HG03060 (cell line): ENCODE data around the gene PLEKHA5.
"Not testable (repeated sequence)": the region's sequence is repeated elsewhere in the genome, so short reads cannot be mapped to it uniquely, and the experiment has no call there.

Source experiments
- ATAC-seq: cut with Tn5 transposase; IDR thresholded peaks from one replicate; pipeline ENCODE4 v1.9.1; 2021; ENCODE audit warnings: low read depth, moderate number of reproducible peaks; ENCODE audit not compliant: unreplicated experiment

Gene PLEKHA5

GRCh38 chr12:19306366-19306765, 176.8 kb downstream of the PLEKHA5 start:
- ATAC-seq, result no peak

GRCh38 chr12:19307451-19307850, 177.9 kb downstream of the PLEKHA5 start:
- ATAC-seq, result no peak

DNA sequence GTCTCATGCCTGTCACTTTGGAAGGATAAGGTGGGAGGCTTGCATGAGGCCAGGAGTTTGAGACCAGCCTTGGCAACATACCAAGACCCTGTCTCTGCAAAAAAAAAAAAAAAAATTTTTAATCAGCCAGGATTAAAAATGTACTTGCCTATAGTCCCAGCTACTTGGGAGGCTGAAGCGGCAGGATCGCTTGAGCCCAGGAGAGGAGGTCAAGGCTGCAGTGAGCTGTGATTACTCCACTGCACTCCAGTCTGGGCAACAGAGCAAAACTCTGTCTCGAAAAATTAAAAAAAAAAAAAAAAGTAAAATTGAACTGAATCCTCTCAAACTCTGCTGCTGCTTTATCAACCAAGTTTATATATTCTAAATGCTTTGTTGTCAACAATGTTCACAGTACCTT, 181.6 kb downstream of the PLEKHA5 start:
- no peak for ATAC-seq

- ATAC-seq, result no peak
Observed at GRCh38 chr12:19312637-19313036, 183.1 kb downstream of the PLEKHA5 start.

- no peak for ATAC-seq
Observed at GRCh38 chr12:19316425-19316824, 186.9 kb downstream of the PLEKHA5 start.

GRCh38 chr12:19322376-19322775, 192.8 kb downstream of the PLEKHA5 start:
- no peak for ATAC-seq

- no peak for ATAC-seq
Observed at GRCh38 chr12:19323805-19324204, 194.3 kb downstream of the PLEKHA5 start.

- ATAC-seq, result no peak
Observed at GRCh38 chr12:19326102-19326501, 196.6 kb downstream of the PLEKHA5 start.

DNA sequence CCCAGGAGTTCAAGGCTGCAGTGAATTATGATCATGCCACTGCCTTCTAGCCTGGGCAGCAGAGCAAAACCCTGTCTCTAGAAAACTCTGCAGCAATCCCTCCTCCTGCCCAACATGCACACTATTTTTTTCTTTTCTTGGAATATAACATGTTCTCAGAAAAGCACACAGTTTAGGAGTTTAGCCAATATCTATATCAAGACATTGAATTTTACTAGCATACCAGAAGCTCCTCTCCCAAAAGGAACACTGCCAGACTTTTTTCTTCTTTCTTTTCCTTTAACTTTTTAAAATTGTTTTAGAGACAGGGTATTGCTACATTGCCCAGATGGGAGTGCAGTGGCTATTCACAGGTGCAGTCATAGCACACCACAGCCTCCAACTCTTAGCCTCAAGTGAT, 202.7 kb downstream of the PLEKHA5 start:
- no peak for ATAC-seq

DNA sequence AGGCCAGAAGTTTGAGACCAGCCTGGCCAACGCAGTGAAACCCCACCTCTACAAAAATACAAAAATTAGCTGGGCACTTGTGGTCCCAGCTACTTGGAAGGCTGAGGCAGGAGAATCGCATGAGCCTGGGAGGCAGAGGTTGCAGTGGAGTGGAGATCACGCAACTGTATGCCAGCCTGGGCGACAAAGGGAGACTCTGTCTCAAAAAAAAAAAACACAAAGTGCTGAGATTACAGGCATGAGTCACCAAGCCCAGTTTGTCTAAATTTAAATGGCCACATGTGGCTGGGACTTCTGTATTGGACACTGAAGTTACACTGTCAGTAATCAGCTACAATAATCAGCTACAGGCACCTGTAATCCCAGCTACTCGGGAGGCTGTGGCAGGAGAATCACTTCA, 208.9 kb downstream of the PLEKHA5 start:
- no peak for ATAC-seq

GRCh38 chr12:19350850-19351249, 221.3 kb downstream of the PLEKHA5 start:
- ATAC-seq, result not testable (repeated sequence)

DNA sequence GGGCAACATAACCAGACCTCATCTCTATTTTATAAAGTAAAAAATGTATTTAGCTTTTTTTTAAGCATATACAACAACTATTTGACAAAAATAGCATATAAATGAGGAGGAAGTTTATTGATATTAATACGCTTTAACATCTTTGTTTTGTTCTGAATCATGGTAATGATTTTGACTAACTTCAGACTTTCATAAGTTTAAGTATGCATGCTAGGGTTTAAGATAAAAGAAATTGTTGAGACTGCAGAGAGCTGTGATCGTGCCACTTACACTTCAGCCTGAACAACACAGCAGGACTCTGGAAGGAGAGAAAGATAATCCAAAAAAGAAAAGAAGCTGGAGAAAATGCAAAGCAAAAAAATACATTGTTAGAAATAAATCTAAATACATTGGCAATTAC, 221.8 kb downstream of the PLEKHA5 start:
- ATAC-seq, result no peak

DNA sequence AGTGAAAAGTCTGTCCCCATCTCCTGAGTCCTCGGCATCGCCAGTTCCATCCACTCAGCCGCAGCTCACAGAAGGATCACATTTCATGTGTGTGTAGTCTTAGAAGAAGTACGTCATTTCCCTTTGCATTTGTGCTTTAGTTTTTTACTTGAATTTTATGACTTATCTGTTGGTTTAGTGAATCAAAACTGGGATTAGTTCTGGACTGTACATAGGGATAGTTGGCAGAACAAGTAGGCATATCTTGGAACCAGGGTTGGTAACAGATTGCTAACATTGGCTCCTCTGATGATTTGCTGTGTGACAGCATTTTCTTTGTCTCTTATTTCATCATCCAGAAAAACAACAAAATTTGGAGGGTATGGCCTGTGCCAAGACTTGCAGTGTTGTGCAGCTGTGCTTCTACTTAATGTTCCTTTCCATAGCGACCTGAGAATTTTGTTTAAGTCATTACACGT, 240.2 kb downstream of the PLEKHA5 start:
- ATAC-seq, result no peak

GRCh38 chr12:19373586-19373985, 244.1 kb downstream of the PLEKHA5 start:
- no peak for ATAC-seq

DNA sequence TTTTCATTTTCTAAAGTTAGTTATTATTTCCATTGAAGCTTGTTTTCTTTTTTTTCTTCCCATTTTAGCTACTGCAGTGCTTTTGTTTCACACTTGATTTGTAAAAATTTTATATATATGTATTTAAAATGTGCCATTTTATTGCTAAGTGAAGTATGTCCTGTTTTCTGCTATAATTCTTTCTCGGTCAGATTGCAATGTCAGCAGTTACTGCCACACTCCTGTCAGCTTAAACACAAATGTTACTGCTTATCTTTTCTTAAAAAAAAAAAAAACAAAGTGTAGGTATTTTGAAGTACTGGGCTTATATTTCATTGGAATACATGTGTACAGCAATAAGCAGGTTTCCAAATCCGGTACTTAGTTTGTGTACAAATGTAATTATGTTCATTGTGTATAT, 246.4 kb downstream of the PLEKHA5 start:
- ATAC-seq, result no peak

DNA sequence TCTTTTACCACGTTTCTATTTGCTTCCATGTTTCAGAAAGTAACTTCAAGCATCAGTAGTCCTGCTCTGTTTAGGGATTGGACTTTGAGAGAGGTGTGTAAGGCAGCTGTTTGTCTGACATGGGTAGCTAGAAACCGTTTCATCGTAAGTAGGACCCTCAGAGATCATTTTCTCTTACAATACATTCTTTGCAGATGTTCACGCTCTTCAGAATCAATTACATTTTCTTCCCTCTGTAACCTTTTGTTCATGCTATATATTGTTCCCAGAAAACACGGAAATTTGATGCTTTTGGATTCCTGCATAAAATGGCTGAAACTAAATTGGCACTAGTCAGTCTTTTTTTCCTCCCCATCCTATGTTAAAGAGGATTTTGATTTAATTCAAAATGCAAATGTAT, 247.2 kb downstream of the PLEKHA5 start:
- ATAC-seq, result no peak

GRCh38 chr12:19382111-19382526, 252.6 kb downstream of the PLEKHA5 start:
- ATAC-seq, result peak; percentile 93

DNA sequence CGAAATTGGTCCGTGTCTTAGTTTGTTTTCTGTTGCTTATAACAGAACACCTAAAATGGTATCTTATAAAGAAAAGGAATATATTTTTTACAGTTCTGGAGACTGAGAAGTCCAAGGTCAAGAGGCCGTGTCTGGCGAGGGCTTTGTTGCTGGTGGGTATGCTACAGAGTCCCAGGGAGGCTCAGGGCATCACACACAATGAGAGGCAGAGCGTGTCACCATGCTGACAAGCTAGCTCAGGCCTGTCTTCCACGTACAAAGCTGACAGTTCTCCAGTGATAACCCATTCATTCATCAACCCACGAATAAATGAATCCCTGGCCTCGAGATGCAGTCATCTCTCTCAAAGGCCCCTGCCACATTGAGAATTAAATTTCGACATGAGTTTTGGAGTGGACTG, 253.0 kb downstream of the PLEKHA5 start:
- no peak for ATAC-seq

- no peak for ATAC-seq
Observed at GRCh38 chr12:19387161-19387560, 257.6 kb downstream of the PLEKHA5 start.

DNA sequence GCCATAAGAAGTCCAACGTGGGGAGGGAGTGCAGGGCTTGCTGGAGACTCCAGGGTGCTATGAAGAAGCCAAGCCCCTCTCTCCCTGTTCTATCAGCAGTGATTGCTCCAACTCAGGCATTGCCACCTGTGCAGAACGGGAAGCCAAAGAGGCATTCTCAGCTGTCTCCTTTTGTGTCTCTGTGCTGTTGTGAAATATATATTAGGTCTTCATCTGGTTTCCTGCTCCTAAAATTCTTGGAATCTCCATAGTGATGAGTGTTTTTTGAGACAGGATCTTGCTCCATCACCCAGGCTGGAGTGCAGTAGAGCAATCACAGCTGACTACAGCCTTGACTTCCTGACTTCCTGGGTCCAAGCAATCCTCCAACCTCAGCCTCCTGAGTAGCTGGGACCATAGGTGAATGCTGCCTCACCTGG, 258.6 kb downstream of the PLEKHA5 start:
- ATAC-seq, result no peak

GRCh38 chr12:19390051-19390598, 260.6 kb downstream of the PLEKHA5 start:
- ATAC-seq, result no peak

DNA sequence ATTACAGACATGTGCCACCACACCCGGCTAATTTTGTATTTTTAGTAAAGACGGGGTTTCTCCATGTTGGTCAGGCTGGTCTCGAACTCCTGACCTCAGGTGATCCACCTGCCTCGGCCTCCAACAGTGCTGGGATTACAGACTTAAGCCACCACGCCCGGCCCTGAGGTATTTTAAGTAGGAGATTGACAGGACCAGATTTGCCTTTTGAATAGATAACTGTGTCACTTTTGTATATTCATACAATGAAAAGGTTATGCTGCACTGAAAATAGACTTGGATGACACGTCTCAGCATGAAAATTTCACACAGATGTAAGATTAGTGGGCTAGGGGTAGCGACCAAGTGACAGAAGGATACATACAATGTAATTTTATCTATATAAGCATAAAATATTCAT, 263.1 kb downstream of the PLEKHA5 start:
- ATAC-seq, result not testable (repeated sequence)

DNA sequence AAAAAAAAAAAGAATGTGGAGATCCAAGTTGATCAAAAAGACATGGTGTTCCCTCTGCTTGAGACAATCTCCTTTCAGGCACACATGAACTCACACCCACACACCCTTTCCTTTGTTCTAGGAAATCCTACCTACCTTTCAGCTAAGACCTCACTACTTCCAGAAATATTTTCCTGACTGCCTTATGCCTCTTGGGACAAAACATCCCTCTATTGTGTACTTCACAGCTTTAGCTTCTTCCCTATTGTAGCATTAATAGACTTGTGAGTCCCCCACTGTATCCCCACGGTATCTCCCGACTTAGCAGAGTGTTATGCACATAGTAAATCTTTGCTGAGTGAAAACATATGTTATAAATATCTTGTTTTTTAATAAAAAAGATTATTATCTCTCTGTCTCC, 264.9 kb downstream of the PLEKHA5 start:
- ATAC-seq, result no peak
